HG03439 (cell line): ENCODE data around the gene ITGB7.

Experiments
- ATAC-seq: cut with Tn5 transposase; IDR thresholded peaks from one replicate; pipeline ENCODE4 v1.9.1; 2021; ENCODE audit warnings: mild to moderate bottlenecking, moderate library complexity; ENCODE audit not compliant: unreplicated experiment

The ITGB7 gene

DNA sequence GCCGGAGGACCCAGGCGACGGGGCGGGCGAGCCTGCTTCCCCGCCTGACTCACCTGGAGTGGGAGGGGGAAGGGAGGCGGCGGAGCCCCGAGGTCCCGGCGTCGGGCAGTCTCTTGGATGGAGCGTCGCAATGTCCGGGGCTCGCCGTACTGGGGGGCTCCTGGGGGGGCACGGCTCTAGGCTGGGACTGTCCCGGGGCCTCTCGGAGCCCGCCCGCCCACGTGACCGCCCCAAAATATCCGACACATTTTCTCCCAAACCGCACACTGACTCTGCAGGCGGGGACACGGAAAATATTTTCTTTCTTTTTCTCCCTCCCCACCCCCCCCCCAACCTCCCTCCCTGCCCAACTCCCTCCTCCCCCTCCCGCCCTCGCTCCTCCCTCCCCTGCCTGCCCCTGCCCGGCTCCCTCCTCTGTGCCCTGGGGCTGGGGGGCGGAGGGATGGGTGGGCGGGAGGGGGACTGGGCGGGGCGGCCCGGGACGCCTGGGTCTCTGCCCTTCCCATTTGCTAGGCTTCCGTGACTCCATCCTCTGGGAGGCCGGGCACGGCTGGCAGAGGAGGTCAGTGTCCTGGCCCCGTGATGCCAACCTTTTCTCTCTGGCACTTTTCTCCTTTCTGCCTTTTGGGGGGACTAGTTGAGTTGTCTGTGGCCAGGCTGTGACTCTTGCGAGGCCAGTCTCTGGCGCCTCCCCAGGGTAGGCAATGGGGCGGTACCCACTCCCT is 25.0 kb upstream of the ITGB7 start, which contains the start of gene RARG:
RARG (minus strand) TSS at position 289 of the 725 bp plus-strand sequence. CDS start 4,664 bp downstream, outside the sequence.
- ATAC-seq = no peak

GRCh38 chr12:53231671-53231920 is 24.5 kb upstream of the ITGB7 start:
- ATAC-seq = no peak

GRCh38 chr12:53230108-53230845 is 23.2 kb upstream of the ITGB7 start:
- ATAC-seq = no peak

DNA sequence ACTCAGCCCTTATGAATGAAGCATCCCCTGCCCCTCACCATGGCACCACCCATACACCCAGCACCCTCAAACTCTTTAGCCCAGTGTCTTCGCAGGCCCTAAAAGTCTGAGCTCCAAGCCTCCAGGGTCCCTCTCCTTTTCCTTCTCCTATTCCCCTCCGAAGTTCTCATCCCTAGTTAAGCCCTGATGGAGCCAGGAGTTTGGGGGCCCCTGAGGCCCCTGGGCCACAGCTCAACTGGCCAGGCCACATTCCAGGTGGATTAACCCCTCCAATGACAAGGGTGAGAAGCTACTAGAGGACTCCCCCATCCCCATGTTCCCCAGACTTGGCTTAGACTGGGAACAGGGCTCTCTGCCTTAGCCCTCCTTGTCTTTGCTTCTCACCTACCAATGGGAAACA is 22.4 kb upstream of the ITGB7 start:
- ATAC-seq = no peak

GRCh38 chr12:53227836-53228235 is 20.8 kb upstream of the ITGB7 start:
- ATAC-seq = no peak

- no peak for ATAC-seq
Observed at GRCh38 chr12:53227341-53227740, 20.3 kb upstream of the ITGB7 start.

DNA sequence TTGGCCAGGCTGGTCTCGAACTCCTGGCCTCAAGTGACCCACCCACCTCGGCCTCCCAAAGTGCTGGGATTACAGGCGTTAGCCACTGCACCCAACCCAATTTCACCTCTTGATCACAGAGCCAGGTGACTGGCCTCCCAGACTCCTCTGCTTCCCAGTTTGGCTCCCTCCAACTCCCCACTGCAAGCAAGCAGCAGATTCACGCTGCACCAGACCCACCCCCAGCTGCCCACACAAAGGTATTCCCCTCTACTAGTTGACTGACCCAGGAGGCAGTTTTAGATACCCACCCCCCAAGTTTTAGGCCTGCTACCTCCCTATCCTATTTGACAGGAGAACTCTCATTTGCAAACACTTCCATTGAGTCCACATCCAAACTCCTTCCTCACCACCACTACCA is 19.8 kb upstream of the ITGB7 start:
- no peak for ATAC-seq

DNA sequence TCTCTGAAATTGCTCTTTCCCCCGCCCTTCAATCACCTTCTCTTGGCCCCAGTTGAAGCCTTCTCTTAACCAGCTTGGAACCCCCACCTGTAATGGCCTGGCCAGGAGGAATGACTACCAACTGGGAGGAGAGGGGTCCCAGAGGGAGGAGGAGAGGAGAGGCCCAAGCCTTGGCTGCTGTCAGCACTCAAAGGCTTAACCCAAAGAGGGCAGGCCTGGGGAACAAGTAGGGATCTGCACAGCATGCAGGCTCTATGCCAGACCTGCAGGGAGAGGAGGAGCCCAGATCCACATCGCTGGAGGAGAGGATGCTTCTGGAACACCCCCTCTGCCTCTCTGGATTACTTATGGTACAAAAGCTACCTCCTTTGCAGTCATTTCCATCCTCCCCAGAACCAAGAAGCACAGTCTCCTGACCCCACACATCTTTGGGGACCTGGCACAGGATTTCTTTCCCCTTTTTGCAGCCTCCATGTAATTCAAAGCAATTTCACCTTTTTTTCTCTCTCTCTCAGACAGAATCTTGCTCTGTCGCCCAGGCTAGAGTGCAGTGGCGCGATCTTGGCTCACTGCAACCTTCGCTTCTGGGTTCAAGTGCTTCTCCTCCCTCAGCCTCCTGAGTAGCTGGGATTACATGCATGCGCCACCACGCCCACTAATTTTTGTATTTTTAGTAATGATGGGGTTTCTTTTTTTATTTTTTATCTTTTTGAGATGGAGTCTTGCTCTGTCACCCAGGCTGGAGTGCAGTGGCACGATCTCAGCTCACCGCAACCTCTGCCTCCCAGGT is 18.8 kb upstream of the ITGB7 start:
- no peak for ATAC-seq

DNA sequence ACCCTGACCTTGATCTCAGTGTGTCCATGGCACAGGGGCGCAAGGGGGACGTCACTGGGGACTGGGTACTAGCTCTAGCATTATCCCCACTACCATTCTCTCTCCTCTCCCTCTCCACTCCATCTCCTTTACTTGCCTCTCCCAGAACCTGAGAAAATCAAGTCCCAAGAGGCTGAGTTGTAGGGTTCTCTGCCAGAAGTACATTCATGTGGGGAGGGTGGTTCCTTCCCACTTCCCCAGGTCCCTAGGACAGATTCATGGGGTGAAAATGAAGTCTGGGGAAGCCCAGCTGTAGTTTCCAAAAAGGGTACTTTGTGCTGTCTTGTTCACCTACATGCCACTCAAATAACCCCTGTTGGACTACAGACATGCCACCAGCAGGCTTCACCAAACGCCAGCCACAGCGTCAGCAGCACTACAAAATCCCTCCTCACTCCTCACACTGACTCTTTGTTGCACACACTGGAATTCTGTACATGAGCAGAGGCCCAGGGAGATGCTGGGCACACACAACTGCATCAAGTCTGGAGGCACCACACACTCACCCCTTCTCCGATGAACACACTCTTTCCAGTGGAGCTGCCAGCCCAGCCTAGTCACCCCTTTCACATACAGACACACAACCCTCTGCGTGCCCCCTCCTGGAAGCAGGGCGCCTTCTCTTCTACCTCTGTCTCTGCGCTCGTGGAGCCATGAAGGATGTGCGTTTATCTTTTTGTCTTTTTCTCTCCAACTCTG is 18.0 kb upstream of the ITGB7 start:
- no peak for ATAC-seq

DNA sequence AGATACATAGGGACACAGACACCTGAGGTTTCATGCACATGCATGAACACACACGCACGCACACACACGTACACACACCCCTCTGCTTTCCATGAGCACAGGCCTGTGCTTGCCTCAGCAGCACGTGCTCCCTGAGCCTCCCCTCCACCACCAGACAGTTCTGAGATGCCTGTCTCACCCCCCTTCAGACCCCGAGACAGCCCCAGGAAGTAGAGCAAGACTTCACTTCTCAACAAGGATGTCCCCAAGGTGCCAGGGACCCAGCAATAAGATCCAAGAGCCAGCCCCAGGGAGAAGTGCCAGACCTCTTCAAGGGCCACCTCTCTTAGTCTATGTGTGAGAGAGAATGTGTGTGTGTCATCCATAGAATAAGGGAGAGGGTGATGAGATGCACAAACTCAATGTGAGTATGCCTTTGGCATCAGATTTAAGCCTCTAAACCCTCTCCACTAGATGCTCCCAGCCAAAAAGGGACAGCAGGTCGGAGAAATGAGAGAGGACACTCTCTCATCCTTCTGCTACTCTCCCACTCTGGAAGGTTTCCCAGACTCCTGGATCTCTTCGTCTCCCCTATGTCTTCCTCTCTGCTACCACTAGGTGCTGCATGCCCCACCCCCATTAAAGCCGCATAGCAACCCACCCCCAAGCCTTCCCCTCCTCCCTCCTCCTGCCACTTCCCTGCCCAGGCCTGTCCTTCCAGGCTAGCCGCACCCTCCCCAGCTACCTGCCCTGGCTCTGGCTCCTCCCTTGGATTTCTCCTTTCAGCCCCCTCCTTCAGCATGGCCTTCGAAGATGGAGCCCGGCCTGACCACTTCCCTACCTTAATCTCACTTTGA is 17.2 kb upstream of the ITGB7 start:
- no peak for ATAC-seq

DNA sequence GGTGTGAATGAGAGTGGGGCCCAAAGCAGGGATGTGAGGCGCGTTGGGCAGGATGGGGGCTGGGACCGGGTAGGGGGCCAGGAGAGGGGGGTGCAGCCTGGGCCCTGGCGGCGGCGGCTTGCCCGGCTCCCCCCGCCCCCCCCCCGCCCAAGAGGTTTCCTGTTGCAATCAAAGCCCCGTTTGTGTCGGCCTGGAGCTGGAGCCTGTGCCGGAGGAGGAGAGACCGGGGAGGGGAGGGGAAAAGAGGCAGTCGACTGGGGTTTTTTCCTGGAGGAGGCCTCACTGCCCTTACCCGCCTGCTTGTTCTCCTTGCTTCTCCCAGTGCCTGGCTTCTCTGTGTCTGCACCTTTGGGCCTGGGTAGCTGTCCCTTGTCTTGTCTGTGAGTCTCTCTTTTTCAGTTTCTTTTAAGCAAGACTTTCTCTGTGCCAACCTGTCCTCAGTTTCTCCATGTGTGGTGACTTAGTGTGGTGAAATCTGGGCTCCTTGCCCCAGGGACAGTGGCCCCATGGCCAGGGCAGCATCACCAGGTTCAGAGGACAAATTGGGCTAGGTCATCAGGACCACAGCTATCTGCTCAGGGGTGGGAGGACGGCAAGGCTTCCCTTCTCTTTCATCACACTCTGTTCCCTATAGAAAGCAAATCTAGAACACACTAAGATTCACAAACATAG is 16.5 kb upstream of the ITGB7 start:
- ATAC-seq = no peak

DNA sequence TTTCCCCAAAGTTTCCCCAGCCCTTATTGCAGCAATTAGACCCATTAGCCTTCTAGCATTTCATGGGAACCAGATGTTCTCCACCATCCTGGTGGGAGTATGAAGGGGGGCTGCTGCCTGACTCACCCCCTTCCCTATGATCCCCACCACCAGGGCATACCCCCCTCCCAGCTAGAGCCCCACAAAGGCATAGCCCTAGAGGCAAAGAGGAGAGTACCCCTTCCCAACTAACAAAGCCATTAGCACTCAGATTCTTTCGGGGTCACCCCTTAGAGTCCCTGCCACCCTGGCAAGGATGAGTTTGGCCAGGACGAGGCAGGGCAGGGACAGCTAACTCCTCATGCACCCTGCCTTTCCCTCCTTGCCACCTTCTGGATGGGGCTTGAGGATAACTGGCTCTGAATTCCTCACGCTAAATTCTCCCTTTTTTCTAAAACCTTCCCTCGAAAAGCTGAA is 15.8 kb upstream of the ITGB7 start:
- no peak for ATAC-seq

- ATAC-seq = no peak
Observed at GRCh38 chr12:53222170-53222721, 15.2 kb upstream of the ITGB7 start.

DNA sequence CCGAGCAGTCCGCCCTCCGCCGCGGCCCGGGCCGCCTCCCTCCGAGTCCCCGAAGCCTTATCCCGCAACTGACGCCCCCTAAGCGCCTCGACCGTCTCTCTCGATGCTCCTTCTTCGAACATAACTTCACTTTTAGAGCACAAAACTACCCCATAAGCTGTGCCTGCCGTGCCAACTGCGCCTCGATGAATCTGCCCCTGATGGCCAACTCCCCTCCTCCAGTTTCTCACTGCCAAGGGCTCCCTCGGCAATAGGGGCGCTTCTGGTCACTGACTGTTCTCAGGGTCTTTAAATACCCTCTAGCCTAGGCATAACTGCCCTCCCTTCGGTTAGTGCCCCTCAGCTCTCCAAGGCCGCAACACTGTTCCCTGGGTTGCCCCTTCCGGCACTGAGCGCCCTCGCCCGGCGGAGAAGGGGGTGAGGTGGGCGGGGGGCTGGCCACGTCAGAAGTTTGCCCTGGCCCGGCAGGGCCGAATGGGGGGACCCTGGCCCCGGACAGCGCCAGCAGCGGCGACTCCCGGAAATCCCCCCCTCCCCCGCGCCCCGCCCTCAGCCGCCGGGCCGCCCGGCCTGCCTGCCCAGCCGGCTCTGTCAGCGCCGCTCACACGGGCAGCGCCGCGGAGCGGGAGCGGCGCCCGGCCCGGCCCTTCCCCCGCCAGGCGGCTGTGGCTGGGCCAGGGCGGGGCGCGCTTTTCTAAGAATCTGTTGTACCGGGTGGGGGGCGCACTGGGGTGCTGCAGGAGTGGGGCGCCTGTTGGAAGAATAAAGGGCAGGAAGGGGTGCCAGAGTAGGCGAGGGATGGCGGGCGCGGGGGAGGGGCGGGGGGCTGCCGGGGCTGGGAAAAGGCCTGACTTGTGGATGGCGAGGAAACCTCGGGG is 14.4 kb upstream of the ITGB7 start:
- ATAC-seq = peak; percentile 33

- peak; percentile 51 for ATAC-seq
Observed at GRCh38 chr12:53220694-53221202, 13.7 kb upstream of the ITGB7 start.

DNA sequence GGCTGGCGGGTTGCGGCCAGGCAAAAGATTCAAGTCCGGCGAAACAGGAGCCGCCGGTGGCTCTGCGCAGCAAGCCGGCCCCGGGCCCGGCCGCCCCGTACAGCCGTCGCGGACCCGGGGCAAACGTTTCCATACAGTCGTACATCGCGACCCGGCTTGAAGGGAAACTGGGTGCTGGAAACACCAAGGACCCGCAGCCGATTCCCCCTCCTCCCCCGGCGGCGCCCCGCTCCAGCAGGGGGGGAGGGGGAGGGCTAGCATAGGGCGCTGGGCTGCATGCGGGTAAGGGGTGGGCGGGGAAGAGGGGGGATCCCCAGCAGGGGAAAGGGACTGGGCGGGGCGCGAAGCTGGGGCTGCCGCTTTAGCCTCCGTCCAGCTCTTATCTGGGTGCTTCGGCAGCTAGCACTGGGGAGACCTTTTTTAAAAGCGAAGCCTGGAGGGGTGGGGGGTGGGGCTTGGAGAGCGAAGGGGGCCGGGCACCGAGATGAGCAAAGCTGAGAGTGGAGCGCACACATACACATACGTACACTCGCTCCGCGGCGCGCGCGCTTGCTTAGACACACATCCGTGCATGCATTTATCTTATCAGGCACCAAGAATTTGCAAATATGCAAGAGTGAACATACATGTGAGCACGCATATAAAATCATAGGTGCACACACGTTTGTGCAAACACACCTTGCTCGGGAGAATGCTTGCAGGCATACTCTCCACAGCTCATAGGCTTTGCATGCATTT is 13.1 kb upstream of the ITGB7 start:
- peak; percentile 40 for ATAC-seq

DNA sequence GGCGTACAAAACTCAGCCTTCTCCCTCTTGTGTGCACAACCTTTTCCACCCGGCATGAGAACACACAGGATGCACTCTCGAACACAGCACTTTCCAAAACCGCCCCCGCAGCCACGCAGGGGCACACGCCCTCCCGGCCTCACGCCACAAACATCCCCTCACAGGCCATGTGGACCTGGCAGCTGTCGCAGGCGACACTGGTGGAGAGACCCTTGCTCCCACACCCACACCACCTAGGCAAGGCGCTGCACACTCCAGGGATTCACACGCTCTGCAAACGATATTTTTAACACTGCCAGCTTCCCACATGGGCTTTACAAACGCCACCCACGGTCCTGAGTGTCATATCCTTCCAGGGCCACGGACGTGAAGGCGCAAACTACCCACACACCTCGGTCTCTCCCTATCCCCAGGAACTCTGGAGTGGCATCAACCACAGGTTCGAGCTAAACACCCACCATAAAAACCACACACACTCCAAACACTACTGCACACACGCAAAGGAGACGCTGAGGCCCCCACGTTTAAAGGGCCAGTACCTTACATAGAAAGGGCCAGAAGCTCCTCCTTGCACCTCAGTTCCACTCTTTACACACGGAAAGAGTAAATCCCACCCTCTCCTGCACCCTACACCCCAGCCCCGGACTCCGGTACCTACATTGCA is 12.4 kb upstream of the ITGB7 start:
- no peak for ATAC-seq
